ENCODE data around the gene ADCK2.
"Not testable (repeated sequence)": the region's sequence is repeated elsewhere in the genome, so short reads cannot be mapped to it uniquely, and the experiment has no call there.

Gene ADCK2

DNA sequence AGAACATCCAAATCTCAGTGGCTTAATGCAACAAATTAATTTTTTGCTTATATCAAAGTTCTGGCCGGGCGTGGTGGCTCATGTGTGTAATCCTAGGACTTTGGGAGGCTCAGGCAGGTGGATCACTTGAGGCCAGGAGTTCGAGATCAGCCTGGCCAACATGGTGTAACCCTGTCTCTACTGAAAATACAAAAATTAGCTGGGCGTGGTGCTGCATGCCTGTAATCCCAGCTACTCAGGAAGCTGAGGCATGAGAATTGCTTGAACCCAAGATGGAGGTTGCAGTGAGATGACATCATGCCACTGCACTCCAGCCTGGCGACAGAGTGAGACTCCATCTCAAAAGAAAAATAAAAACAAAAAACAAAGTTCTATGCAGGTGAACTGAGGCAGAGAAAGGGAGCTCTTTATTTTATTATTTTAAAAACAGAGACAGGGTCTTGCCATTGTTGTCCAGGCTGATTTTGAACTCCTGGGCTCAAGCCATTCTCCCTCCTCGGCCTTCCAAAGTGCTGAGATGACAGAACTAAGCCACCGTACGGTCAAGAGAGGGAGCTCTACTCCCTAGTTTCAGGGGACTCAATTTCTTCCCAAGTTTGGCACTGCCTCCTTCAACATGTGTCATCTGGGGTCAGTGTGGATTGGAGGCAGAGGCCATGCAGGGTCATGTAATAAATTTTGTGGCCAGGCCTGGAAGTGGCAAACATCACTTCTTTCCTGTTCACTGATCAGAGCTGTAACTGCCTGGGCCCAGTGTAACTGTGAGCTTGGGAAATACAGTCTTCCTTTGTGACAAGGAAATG lies 2.4 kb downstream of the ADCK2 start:
- no peak for DNase-seq

GRCh38 chr7:140675726-140676125 lies 3.0 kb downstream of the ADCK2 start:
- DNase-seq, result no peak

GRCh38 chr7:140676306-140676705 lies 3.6 kb downstream of the ADCK2 start:
- no peak for DNase-seq

DNA sequence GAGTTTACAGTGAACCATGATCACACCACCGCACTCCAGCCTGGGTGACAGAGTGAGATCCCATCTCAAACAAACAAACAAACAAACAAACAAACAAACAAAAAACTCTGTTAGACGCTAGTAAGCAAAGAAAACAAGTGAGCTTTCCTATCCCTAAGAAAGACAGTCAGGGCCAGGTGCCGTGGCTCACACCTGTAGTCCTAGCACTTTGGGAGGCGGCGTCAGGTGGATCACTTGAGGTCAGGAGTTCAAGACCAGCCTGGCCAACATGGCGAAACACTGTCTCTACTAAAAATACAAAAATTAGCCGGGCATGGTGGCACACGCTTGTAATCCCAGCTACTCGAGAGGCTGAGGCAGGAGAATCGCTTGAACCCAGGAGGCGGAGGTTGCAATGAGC lies 4.2 kb downstream of the ADCK2 start:
- DNase-seq, result not testable (repeated sequence)

DNA sequence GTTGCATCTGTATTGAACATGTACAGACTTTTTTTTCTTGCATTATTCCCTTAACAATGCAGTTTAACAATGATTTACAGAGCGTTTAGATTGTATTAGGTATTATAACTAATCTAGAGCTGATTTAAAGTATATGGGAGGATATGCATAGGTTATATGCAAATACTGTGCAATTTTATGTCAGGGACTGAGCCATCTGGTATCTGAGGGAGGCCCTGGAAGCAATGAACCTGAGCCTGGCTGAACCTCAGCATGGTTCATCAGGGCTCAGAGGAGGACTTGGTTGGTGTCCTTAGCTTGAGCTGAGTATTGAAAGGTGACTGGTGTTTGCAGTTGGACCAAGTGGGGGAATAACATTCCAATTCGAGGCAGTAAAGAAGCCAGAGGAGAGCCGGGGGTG lies 4.8 kb downstream of the ADCK2 start:
- DNase-seq, result no peak

GRCh38 chr7:140678081-140678815 lies 5.5 kb downstream of the ADCK2 start:
- DNase-seq, result no peak

DNA sequence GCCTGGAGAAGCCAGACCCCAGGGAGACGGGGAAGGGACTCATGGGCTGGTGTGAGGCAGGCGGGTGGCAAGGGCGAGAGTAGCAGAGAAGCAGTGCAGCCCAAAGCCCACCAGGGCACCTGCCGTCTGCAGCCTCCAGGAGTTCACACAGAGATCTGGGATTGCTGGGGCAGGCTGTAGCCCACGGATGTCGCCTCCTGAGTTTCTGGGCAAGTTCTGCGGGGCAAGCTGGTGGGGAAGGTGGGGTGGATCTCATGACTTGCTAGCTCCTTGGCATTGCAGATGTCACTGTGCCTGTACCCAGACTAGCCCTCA lies 6.0 kb downstream of the ADCK2 start:
- no peak for DNase-seq

DNA sequence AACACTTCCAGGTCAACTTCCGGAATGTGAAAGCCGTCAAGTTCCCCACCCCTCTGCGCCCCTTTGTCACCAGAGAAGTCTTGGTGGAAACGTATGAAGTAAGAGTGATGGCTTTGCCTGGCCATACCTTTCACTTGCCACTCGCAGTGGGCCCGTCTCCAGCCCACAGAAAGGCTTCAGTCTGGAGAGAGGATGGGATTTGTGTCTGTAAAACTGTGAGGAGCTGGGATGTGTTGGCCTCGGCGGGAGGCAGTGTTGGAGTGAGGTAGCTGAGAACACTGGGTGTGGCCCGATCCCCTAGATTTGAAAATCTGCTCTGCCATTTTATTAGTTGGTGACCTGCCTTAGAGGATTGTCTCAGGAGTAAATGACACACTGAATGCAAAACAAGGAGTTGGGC lies 6.4 kb downstream of the ADCK2 start:
- no peak for DNase-seq

GRCh38 chr7:140680886-140681285 lies 8.1 kb downstream of the ADCK2 start:
- DNase-seq, result no peak

- no peak for DNase-seq
Measured at GRCh38 chr7:140681766-140682165, 9.0 kb downstream of the ADCK2 start.

GRCh38 chr7:140683657-140684056 lies 10.9 kb downstream of the ADCK2 start:
- no peak for DNase-seq

DNA sequence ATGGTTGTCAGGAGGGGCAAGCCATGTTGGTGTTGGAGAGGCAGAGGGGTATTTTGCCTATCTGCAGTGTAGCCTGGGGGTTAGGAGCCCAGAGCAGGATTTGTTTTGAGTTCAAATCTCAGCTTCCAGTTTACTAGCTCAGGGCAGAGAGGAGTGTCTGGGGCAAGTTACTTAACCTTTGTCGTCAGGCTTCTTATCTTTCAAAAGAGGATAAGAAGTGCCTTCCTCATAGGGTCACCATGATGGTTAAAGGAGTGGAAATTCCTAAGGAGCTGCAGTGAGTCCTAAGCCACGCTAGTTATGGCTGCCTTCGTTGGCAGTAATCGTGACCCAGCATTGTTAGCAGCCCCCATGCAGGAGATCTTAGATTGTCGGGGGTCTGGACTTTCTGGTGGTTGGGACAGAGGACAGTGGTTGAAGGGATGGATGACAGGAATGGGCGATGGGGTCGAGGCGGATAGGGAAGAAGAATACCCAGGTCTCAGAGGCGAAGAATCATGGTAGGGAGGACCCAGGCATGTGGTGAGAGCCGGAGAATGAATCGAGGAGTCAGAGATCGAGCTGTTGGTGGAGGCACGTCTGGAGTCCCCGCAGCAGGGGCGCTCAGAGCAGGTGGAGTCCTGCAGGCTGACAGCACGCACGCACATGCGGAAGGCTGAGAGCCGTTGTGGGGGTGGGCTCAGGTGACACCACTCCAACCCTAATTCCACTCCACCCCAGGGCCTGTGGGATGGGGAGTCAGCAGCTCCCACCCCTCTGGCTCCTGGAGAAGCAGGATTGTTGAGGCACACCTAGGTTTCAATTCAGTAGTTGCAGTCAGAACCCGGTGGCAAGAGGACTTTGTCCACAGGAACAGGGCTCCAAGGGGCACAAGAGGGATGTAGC lies 11.6 kb downstream of the ADCK2 start:
- no peak for DNase-seq

DNA sequence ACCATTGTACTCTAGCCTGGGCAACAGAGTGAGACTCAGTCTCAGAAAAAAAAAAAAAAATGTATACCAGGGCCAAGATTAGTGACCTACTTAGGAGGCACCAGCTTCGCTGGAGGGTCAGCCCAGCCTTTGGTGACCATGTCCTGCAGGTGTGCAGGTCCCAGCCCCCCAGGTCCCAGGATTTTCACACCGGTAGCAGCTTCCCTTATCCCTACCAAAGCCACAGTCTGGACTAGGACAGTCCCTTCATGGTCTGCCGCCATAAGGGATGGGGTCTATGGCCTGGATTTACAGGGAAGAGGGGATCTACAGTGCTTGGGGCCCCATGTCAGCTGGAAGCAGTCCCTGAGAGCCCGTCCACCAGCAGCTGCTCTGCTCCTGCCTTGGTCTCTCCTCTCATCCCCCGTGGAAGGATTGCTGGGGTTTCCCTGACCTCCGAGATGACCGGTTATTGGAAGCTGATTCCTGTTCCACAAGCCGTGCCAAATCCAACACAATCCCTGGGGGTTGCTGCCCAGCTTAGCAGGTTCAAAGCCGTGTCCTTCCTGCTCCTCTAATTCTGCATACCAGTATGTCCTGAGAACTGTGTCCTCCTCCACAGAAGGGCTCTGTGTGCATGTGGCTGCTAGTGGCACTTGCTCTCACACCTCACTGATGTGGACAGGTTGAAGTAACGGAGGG lies 12.8 kb downstream of the ADCK2 start:
- no peak for DNase-seq

GRCh38 chr7:140686921-140687320 lies 14.2 kb downstream of the ADCK2 start:
- DNase-seq, result no peak

GRCh38 chr7:140688341-140688740 lies 15.6 kb downstream of the ADCK2 start:
- DNase-seq, result no peak

DNA sequence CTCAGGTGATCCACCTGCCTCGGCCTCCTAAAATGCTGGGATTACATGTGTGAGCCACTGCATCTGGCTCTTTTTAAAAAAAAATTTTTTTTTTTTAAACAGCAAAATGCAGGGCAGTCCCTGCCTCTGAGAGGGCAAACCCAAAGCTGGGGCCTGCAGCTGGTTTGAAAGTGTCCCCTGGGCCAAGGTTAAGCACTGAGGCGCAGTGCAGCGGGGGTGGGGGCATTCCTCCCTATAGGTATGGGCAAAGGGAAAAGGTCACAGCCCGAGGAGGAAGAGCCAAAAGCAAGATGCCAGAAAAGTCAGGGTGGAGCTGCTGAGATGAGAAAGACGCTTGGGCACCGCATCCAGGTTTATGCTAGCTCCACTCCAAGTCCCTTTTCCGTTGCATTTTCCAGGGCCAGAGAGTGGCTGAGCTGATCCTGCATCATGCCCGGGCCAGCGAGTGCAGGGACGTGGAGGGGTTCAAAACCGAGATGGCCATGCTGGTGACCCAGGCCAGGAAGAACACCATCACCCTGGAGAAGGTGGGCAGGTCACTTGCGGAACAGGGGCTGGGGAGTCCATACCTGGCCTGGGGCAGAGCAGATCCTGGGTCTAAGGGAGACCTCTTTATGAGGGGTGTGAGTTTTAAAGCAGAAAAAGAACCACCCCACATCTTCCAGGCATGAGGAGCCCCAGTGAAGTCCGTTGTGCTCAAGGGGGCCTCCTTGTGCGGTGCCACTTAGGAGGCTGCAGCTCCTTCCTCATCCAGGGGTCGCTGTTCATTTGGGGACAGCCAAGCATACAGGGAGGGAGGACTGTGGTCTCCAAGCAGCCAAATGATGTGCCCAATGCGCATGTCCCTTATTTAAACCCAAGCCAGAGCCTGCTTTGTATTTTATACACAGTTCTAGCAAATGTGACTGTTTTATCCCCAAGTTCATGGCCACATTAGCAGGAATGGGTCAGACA lies 16.7 kb downstream of the ADCK2 start:
- no peak for DNase-seq

DNA sequence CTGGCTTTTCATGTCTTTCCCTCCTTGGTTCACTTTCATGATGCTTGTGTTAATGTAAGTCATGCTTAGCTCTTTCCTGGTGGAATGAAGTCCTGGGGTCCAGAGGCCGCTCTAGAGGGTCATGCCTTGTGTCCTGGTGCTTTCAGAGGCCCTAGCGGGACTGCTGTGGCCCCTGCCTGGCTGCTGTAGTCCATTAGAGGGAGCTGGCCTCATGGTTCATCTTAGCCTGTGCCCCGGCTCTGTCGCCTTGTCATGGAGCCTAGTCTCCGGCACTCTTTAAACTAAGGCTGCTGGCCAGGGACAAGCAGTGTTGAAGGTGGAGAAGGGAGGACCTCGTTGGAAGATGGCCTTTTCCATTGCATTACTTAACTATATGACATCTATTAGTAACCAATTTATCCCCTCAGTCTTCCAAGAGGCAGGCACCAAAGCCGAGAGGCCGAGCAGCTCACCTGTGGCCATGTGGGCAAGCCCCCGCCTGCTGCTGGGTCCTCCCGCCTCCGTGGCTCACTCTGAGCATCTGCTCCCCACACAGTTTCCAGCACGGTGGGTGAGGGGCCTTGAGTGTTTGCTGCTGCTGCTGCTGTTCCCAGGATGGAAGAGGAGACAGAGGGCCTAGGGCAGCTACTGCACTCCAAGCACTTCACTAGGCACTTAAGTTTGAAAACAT lies 18.8 kb downstream of the ADCK2 start:
- DNase-seq, result no peak

- DNase-seq, result not testable (repeated sequence)
Measured at GRCh38 chr7:140693849-140694248, 21.1 kb downstream of the ADCK2 start.

GRCh38 chr7:140694592-140694991 lies 21.8 kb downstream of the ADCK2 start:
- DNase-seq, result no peak

DNA sequence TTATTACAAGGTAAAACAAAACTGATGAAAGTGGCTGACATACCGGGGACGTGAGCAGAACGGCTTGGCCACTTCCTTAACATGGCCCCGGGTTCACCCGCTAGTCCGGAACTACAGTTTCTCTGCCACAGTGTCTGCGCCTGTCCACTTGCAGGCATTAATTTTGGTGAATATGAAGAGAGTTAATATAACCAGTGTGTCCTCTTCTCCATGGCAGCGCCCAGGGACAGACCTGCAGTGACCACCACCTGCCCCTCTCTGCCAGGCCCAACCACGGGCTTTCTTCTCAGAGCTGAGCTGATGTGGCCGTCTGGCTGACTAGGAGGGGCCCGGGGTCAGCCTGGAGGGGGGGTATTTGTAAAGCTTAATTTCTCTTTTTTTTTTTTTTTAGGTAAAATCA lies 22.6 kb downstream of the ADCK2 start:
- no peak for DNase-seq

GRCh38 chr7:140696024-140696679 lies 23.4 kb downstream of the ADCK2 start:
- DNase-seq, result peak; percentile 95
